Choroid plexus epithelial cell (primary cell): ENCODE data around the gene ORMDL3.

Source experiments
- DNase-seq: peaks from one replicate; pipeline ENCODE4 v3.0.0-alpha.2; 2010; ENCODE audit warnings: low read depth
- H3K4me3 ChIP-seq: 2 replicates; pipeline ENCODE4 v1.5.1; 2011; ENCODE audit warnings: low read depth, mild to moderate bottlenecking, control low read depth, low read length, moderate library complexity
- TF ChIP-seq, protein P1 (sequence below): conservative IDR thresholded peaks from 2 replicates; pipeline ENCODE4 v1.5.1; 2011; ENCODE audit warnings: low read depth, mild to moderate bottlenecking, control low read depth, inconsistent platforms, low read length, moderate library complexity

The ORMDL3 gene

GRCh38 chr17:39929646-39930407 is 2.4 kb upstream of the ORMDL3 start:
- TF ChIP-seq, protein P1, sequence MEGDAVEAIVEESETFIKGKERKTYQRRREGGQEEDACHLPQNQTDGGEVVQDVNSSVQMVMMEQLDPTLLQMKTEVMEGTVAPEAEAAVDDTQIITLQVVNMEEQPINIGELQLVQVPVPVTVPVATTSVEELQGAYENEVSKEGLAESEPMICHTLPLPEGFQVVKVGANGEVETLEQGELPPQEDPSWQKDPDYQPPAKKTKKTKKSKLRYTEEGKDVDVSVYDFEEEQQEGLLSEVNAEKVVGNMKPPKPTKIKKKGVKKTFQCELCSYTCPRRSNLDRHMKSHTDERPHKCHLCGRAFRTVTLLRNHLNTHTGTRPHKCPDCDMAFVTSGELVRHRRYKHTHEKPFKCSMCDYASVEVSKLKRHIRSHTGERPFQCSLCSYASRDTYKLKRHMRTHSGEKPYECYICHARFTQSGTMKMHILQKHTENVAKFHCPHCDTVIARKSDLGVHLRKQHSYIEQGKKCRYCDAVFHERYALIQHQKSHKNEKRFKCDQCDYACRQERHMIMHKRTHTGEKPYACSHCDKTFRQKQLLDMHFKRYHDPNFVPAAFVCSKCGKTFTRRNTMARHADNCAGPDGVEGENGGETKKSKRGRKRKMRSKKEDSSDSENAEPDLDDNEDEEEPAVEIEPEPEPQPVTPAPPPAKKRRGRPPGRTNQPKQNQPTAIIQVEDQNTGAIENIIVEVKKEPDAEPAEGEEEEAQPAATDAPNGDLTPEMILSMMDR: no peak
- peak; percentile 87 for DNase-seq
- no peak overlapping the region for H3K4me3 ChIP-seq

DNA sequence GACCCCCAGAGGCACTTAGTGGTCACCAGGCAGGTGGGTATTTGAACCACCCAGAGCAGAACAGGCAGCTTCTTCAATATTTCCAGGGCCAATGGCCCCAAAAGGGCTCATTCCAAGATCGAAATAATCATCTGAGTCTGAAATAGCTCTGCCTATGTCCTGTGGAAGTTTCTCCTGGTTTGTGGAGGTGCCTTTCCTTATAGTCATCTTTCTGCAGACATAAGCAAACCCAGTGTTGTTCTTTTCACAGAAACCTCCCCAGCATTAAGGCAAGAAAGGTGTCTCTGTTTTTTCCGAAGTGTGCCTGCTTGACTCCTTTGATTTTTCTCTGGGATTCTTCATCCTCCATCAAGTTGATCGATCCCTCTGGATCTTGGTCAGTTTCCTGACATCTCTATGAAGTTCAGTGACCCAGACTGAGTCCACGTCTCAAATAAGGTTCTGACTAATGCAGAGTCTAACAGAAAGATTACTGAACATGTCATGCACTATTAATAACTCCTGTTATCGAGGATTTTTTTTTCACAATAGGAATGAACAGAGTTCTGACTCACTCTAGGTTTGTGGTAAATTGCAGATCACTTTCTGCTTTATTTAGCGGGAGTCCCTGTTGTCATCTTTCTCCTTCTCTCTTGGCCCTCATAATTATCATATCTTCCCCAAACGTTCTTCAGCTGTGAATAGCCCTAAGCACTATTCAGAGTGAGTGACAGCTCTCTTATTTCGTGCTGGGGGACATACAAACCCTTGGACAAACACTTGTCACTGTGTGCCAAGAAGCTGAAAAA is 1.7 kb upstream of the ORMDL3 start:
- no peak overlapping the region for H3K4me3 ChIP-seq
- peak; percentile 95 for DNase-seq
- TF ChIP-seq, protein P1: no peak

DNA sequence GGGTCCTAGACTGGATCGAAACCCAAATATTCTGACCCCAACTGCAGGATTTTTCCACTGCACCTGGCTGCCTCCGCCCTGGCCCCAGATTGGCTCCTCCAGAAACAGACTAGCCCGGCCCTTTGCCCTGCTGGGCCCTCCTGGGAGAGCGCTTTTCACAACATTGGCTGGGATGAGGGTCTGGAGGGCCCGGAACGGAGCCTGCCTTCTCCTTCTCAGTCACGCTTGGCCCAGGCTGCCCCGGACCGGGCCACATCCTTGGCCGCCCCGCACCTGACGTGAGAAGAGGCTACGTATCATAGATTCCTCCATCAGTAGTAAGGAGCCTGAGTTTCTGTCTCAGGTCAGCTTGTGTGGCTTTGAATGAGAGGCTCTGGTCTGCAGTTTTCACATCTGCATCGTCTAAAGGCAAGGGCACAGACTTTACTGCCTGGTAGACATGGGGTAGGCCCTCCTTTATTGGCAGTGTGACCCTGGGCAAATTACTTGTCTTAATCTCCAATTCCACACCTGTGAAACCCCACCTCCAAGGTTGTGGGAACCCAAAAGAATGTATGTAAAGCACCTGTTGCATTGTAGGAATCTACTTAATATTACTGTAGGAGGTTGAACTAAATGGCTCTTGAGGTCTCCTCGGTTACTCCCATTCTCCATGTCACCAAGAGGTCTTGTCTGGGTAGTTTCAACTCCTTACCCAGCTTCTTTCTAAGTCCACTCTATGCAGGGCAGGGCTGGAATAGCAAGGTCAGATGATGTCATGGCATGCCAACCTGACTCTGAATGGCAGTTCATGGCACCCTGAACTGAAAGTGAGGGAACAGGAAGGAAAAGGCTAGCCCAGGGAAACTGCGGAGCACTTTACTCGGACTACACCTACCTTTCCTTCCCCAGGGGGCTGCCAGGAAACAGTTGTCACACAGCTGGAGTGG is 792 bp upstream of the ORMDL3 start:
- no peak for DNase-seq
- H3K4me3 ChIP-seq: peak overlapping the region; percentile 49
- TF ChIP-seq, protein P1: no peak

DNA sequence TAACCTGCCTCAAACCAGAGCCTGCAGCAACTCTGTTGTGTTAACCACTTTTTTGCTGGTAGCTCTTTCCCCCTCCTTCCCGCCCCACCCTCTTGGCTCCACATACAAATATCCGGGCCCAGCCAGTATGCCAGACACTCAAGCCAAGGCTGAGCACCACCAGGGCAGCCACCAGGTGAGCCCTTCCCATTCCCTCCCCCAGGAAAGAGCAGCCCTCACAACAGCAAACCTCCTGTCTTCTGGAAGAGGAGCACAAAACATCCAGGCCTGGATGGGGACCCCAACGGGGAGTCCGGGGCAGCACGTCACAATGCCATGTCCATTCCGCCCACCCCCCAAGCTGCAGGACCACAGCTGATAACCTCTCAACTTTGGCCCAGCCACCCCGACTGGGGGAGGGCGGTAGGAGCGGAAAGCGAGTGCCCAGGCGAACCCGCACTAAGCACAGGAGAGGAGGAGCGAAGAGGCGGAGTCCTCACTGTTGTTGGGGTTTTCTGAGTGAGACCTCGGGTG is 757 bp downstream of the ORMDL3 start:
- peak overlapping the region; percentile 82 for H3K4me3 ChIP-seq
- TF ChIP-seq, protein P1: no peak

DNA sequence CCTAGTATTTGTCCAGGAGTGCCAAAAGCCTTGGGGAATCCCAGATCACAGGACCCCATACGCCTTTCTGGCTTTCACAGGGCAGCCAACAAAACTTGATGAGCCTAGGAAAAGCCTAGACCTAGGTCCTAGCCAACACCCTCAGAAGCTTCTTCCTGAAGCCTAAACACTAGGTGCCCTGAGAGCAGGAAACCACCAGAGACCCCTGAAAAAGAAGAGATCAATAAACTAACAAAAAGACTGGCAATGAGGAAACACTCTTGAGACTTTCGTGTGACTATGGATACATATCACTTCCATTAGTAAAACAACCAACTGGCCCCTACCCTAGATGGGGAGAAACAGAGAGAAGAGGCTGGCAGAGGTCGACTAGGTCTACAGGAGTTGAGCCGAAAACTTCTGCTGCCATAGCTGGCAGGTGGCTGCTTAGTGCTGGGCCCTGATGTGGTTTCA is 1.2 kb downstream of the ORMDL3 start:
- TF ChIP-seq, protein P1: no peak
- peak overlapping the region; percentile 82 for H3K4me3 ChIP-seq
- no peak for DNase-seq

More for the DNA sequence above, 757 bp downstream of the ORMDL3 start:
- peak; percentile 73 for DNase-seq
